Esophagus squamous epithelium (tissue), 5 donors: ENCODE data around the gene ESPNL. TPM values are rescaled to one million over a fixed set of nuclear protein-coding genes. Genes with fewer than 3 reads are reported as not detected.

Experiments
- DNase-seq: peaks from one replicate; lab custom pipeline; 2025; lab: John Stamatoyannopoulos, UW
- H3K27ac ChIP-seq, 4 donors: fragments of 200-600 bp; sonication (generic); one replicate each; pipeline ENCODE4 v1.5.1; 2016 to 2019; ENCODE audit warnings: mild to moderate bottlenecking in 1 of 4
- H3K27me3 ChIP-seq, 4 donors: fragments of 200-600 bp; sonication (generic); 1 replicate in 3 of 4; 2 replicates in 1 of 4; pipeline versions ENCODE4 v1.5.1 to v1.6.0; 2017 to 2021; ENCODE audit warnings: antibody characterized with exemption in 1 of 4
- H3K36me3 ChIP-seq, 3 donors: fragments of 200-600 bp; sonication (generic); one replicate each; pipeline ENCODE4 v1.5.1; 2016 to 2019
- H3K4me1 ChIP-seq, 3 donors: fragments of 200-600 bp; sonication (generic); one replicate each; pipeline ENCODE4 v1.5.1; 2017 to 2019
- H3K4me3 ChIP-seq, 4 donors: fragments of 200-600 bp; sonication (generic); 1 replicate in 3 of 4; 2 replicates in 1 of 4; pipeline ENCODE4 v1.5.1; 2016 to 2019; ENCODE audit warnings: mild to moderate bottlenecking in 2 of 4, moderate library complexity in 1 of 4
- H3K9me3 ChIP-seq, 3 donors: fragments of 200-600 bp; sonication (generic); one replicate each; pipeline ENCODE4 v1.5.1; 2016 to 2019
- POLR2A ChIP-seq, 4 donors: fragments of 450-650 bp; IDR thresholded peaks; one replicate each; pipeline ENCODE4 v1.6.1; 2017; ENCODE audit warnings: antibody characterized with exemption in 4 of 4, mild to moderate bottlenecking in 4 of 4, moderate library complexity in 3 of 4
- WGBS, 2 donors: methylation state at CpG; one replicate each; pipeline ENCODE4 v1.1.5; 2018; 5-methylcytosine and 5-hydroxymethylcytosine counted together
- intact Hi-C: fragments of 100-400 bp; cut with DNase I; formaldehyde crosslinking; loops from one replicate; pipeline ENCODE4 v1.15.0; 2022
- total RNA-seq, 4 donors: library from RNA; depleted of rRNA; stranded (reverse); fragments of >200 nt; gene quantifications; one replicate each; pipeline ENCODE4 v1.1.0, GENCODE V29; 2016
- TF ChIP-seq, protein P1 (sequence below), 6 experiments: fragments of 450-650 bp in 4 of 6; fragments of 200-600 bp in 2 of 6; sonication (generic) in 2 of 6; IDR thresholded peaks; one replicate each; pipeline ENCODE4 v1.5.1; 2016 to 2019; ENCODE audit warnings: antibody characterized with exemption in 6 of 6, mild to moderate bottlenecking in 4 of 6, moderate library complexity in 4 of 6
- donor health status: DM: yes; HTN: yes; CAD: no.

Gene ESPNL
- total RNA-seq, 4 donors from 2014 or later, result 0.04 to 1.3 (median 0.88) TPM; not detected in 1

DNA sequence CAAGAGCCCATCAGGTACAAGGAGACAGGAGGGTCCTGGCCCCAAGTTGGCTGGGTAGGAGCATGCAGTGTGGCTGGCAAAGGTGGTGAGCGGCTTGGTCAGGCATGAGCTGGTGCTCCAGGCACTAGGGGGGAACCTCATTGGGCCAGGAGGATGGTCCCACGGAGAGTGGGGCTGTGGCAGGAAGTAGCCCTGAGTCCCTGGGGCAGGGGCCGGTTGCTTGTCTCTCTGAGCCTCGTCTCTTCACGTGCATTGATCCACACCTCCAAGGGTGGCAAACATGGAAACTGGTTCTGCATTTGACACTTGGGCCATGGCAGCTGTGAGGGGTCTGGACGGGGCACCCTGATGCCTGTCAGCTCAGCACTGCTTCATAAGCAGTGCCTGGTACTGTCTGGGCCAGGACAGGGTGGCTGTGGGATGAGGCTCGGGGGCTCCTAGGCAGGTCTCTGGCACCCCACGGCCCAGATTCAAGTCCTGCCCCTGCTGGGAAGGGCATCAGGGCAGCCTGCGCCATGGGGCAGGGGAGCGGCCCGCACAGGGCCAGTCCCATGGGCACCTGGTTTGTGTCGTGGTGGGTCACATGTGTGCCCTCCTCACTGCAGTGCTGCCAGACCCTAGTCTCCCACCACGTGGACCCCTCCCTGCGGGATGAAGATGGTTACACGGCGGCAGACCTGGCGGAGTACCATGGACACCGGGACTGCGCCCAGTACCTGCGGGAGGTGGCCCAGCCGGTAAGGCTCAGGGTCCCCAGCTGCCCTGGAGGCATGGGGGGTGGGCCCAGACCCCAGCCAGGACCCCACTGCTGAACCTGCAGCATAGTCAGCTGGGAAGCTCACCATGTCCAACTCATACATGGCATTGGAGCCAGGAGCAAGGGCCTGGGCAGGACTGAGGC, 16.4 kb downstream of the ESPNL start:
- Histone ChIP-seq H3K36me3 (no peaks in the 10 kb centered on the region), H3K27me3 (peaks cover 0 to 47% (median 0%) of the 10 kb centered on the region in 4 donors), H3K4me1 (peaks cover 0 to 8% (median 0%) of the 10 kb centered on the region in 3 donors), H3K9me3 (peaks cover 0 to 9% (median 4%) of the 10 kb centered on the region in 3 donors), H3K27ac (no peak overlapping the region), H3K4me3 (no peak overlapping the region)
- no peak for DNase-seq
- intact Hi-C loops, result no loop called here
- 86 to 88% methylated on average over 5 to 10 of the region's 21 CpGs for WGBS, 2 donors
- TF ChIP-seq, protein P1, sequence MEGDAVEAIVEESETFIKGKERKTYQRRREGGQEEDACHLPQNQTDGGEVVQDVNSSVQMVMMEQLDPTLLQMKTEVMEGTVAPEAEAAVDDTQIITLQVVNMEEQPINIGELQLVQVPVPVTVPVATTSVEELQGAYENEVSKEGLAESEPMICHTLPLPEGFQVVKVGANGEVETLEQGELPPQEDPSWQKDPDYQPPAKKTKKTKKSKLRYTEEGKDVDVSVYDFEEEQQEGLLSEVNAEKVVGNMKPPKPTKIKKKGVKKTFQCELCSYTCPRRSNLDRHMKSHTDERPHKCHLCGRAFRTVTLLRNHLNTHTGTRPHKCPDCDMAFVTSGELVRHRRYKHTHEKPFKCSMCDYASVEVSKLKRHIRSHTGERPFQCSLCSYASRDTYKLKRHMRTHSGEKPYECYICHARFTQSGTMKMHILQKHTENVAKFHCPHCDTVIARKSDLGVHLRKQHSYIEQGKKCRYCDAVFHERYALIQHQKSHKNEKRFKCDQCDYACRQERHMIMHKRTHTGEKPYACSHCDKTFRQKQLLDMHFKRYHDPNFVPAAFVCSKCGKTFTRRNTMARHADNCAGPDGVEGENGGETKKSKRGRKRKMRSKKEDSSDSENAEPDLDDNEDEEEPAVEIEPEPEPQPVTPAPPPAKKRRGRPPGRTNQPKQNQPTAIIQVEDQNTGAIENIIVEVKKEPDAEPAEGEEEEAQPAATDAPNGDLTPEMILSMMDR (IDR thresholded peaks at IDR 0.05), result no peak
- TF ChIP-seq POLR2A (IDR thresholded peaks at IDR 0.05), result no peak

DNA sequence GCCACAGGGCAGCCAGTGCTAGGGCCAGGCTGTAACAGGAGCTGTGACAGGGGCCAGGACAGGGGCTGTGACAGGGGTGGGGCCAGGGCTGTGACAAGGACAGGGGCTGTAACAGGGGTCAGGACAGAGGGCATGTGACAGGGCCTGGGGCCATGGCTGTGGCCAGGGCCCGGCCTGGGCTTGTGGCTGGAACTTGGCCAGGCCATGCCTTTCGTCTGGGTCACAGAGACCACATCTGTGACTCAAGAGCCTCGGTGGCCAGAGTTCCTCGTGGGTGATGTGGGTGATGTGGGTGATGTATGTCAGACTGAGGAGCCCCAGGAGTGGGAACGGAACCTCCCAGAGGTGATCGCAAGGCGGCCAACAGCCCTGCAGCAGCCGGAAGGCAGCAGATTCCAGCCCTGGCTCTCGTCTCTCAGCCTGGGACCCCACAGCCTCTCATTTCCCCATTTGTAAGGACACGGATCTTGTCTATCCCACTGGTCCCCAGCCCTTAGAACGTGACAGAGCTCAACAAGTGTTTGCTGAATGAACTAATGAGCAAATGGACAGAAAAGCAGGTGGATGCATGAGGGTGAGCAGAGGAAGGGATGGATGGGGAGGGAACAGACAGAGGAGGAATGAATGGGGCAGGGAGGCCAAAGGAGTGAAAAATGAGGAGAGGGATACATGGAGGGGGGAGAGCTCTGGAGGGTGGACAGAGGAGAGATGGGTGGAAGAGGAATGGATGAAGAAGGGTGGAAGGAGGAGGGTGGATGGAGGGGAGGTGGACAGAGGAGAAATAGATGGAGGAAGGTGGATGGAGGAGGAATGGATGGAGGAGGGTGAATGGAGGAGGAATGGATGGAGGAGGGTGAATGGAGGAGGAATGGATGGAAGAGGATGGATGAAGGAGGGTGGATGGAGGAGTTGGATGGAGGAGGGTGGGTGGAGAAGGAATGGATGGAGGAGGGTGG, 17.3 kb downstream of the ESPNL start:
- peaks cover 0 to 6% (median 3%) of the 10 kb centered on the region in 3 donors for H3K9me3 ChIP-seq
- no peaks in the 10 kb centered on the region for H3K36me3 ChIP-seq
- whole genome bisulfite sequencing, 2 donors, result 56 to 65% methylated on average over 10 to 11 of the region's 11 CpGs
- peaks cover 0 to 52% (median 0%) of the 10 kb centered on the region in 4 donors for H3K27me3 ChIP-seq
- intact Hi-C loops, result no loop called here
- no peak overlapping the region for H3K4me3 ChIP-seq
- no peak for DNase-seq
- peaks cover 0 to 8% (median 0%) of the 10 kb centered on the region in 3 donors for H3K4me1 ChIP-seq
- H3K27ac ChIP-seq, result no peak overlapping the region
- TF ChIP-seq, protein P1 (IDR thresholded peaks at IDR 0.05), result no peak
- TF ChIP-seq POLR2A (IDR thresholded peaks at IDR 0.05), result no peak

DNA sequence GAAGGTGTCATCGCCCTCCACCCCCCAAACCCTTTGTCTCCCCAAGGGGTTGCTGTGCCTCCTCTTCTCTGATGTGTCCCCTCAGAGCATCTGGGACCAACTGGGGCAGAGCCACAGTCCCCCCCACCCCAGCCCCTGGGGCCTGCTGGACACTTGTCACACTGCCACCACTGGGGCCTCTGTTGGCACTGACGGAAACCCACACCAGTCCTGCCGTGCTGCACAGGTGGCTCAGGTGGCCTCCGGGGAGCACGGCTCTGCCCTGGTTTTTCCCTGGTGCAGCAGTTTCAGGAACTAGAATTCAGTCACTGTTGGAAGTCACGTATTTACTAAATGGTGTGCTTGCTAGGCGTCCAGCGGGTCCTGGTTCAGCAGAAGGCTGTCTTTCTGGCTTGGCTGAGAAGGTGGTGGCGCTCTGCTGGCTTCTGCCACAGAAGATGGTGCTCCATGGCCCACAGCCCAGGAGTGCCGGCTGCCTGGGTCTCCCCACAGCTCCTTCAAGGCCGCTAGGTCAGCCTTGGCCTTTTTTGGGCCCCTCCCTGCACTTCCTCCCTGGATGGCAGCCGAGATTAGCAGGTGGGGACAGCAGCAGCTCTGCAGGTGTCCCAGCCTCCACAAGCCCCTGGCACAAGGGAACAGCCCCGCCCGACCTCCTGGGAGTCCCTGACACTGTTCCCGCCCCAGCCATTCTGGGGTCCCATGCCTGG, 19.8 kb downstream of the ESPNL start:
- TF ChIP-seq POLR2A (IDR thresholded peaks at IDR 0.05), result no peak
- TF ChIP-seq, protein P1 (IDR thresholded peaks at IDR 0.05), result no peak
- no peak overlapping the region for H3K27ac ChIP-seq
- no peak for DNase-seq
- peaks cover 0 to 8% (median 0%) of the 10 kb centered on the region in 3 donors for H3K4me1 ChIP-seq
- intact Hi-C loops, result no loop called here
- no peaks in the 10 kb centered on the region for H3K36me3 ChIP-seq
- no peak overlapping the region for H3K4me3 ChIP-seq
- WGBS, 2 donors, result 34 to 65% methylated on average over 4 to 6 of the region's 15 CpGs
- peaks cover 0 to 49% (median 0%) of the 10 kb centered on the region in 4 donors for H3K27me3 ChIP-seq
- no peaks in the 10 kb centered on the region for H3K9me3 ChIP-seq

DNA sequence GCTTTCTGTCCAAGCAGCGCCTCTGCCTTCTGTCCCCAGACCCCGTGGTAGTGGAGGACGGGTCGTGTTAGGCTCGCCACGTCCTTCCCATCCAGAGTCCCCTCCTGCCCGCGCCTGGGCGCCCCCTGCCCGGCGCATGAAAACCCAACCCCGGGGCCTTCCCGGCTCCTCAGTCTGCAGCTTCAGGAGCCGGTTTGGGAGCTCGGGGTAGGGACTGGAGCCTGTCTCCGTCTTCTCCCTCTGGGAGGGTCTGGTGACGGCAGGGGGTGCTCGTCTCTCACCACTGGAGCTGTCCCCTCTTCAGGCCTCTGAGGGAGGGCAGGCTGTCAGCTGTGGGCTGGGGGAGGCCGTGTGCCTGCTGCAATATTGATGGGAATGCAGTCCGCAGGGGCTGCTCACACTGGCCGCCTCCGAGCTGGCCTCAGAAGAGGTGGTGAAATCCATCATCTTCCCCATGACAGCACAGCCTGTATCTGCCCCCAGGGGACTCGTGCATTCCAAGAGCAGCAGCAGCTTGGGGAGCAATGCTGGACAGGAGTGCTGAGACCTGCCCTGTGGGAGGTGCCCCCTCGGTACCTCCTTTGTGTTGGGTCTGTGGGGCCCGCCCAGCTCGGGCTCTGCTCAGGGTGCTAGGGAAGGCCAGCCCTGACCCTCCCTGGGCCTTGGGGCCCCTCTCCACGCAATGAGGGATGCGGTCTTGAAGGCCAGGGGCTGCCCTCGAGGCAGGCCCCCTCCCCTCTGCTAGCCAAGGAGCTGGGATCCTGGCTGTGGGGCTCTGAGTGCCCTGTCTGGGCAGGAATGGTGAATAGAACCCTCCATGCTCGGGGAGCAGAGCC, 20.5 kb downstream of the ESPNL start:
- Histone ChIP-seq H3K36me3 (no peaks in the 10 kb centered on the region), H3K4me3 (no peak overlapping the region), H3K4me1 (peaks cover 0 to 8% (median 0%) of the 10 kb centered on the region in 3 donors), H3K27me3 (peaks cover 0 to 42% (median 0%) of the 10 kb centered on the region in 4 donors), H3K9me3 (no peaks in the 10 kb centered on the region), H3K27ac (no peak overlapping the region)
- TF ChIP-seq, protein P1 (IDR thresholded peaks at IDR 0.05), result no peak
- TF ChIP-seq POLR2A (IDR thresholded peaks at IDR 0.05), result no peak
- DNase-seq, result no peak
- WGBS, 2 donors, result 34 to 42% methylated on average over 5 to 9 of the region's 30 CpGs
- intact Hi-C loops, result no loop called here
